Fibroblast of skin of back (primary cell): ENCODE data around the gene SEMA6C.

Experiments
- DNase-seq: peaks from one replicate; pipeline ENCODE4 v3.0.0-alpha.2; 2013

Gene SEMA6C

GRCh38 chr1:151158326-151158725 is 11.9 kb upstream of the SEMA6C start:
- no peak for DNase-seq

- DNase-seq: no peak
These were observed 10.7 kb upstream of the SEMA6C start for GRCh38 chr1:151157067-151157531.

- no peak for DNase-seq
These were observed 10.0 kb upstream of the SEMA6C start, which contains the start of gene TNFAIP8L2 for GRCh38 chr1:151156515-151156819. Gene TNFAIP8L2, plus strand, starts transcription at chr1:151156649. Its CDS starts 2,049 bp downstream, at chr1:151158698.

- no peak for DNase-seq
These were observed 1.2 kb upstream of the SEMA6C start for GRCh38 chr1:151147665-151148064.

GRCh38 chr1:151147132-151147503 is 687 bp upstream of the SEMA6C start:
- no peak for DNase-seq

- no peak for DNase-seq
These were observed 389 bp downstream of the SEMA6C start for GRCh38 chr1:151146072-151146411.

- DNase-seq: peak; percentile 20
These were observed 943 bp downstream of the SEMA6C start for GRCh38 chr1:151145304-151146071.

- DNase-seq: peak; percentile 10
These were observed 1.7 kb downstream of the SEMA6C start for GRCh38 chr1:151144474-151145303.

GRCh38 chr1:151143986-151144385 is 2.4 kb downstream of the SEMA6C start:
- no peak for DNase-seq

GRCh38 chr1:151143057-151143435 is 3.4 kb downstream of the SEMA6C start:
- no peak for DNase-seq

GRCh38 chr1:151142411-151143056 is 3.9 kb downstream of the SEMA6C start:
- no peak for DNase-seq

GRCh38 chr1:151137789-151138188 is 8.6 kb downstream of the SEMA6C start:
- DNase-seq: no peak

GRCh38 chr1:151135433-151136385 is 10.7 kb downstream of the SEMA6C start:
- DNase-seq: no peak

GRCh38 chr1:151134991-151135390 is 11.4 kb downstream of the SEMA6C start:
- no peak for DNase-seq

- no peak for DNase-seq
These were observed 12.0 kb downstream of the SEMA6C start for GRCh38 chr1:151134396-151134795.

GRCh38 chr1:151133018-151133806 is 13.2 kb downstream of the SEMA6C start:
- DNase-seq: no peak

GRCh38 chr1:151132335-151133017 is 14.0 kb downstream of the SEMA6C start:
- DNase-seq: no peak

- DNase-seq: no peak
These were observed 14.6 kb downstream of the SEMA6C start for GRCh38 chr1:151131701-151132334.

GRCh38 chr1:151130987-151131586 is 15.3 kb downstream of the SEMA6C start:
- DNase-seq: peak; percentile 79

GRCh38 chr1:151128800-151129199 is 17.6 kb downstream of the SEMA6C start:
- DNase-seq: no peak
